OCI-LY1 (cell line): Measurements from ENCODE around the gene CDH4.

ENCODE experiments used
- H2AFZ ChIP-seq: fragments of 200-600 bp; sonication (generic), shearing (Covaris generic); 2 replicates; pipeline ENCODE4 v1.6.0; 2014; ENCODE audit warnings: antibody characterized with exemption, mild to moderate bottlenecking, low read length
- H3F3A ChIP-seq: fragments of 200-600 bp; sonication (generic), shearing (Covaris generic); 2 replicates; pipeline ENCODE4 v1.6.0; 2014; ENCODE audit warnings: mild to moderate bottlenecking, antibody characterized with exemption, low read length, moderate library complexity; ENCODE audit not compliant: insufficient read depth
- H3K27ac ChIP-seq: fragments of 200-600 bp; sonication (generic); 2 replicates; pipeline ENCODE4 v1.5.1; 2014; ENCODE audit warnings: low read length, mixed run types, mild to moderate bottlenecking, low read depth; ENCODE audit not compliant: poor library complexity, severe bottlenecking
- H3K27me3 ChIP-seq: fragments of 200-600 bp; sonication (generic); 2 replicates; pipeline ENCODE4 v1.6.0; 2014; ENCODE audit warnings: antibody characterized with exemption, mild to moderate bottlenecking, low read length, moderate library complexity; ENCODE audit not compliant: insufficient read depth
- H3K36me3 ChIP-seq: fragments of 200-600 bp; sonication (generic); 2 replicates; pipeline ENCODE4 v1.6.1; 2014; ENCODE audit warnings: mild to moderate bottlenecking, antibody characterized with exemption, low read length, moderate library complexity, mixed read lengths; ENCODE audit not compliant: insufficient read depth
- H3K4me1 ChIP-seq: fragments of 200-600 bp; sonication (generic); 2 replicates; pipeline ENCODE4 v1.5.1; 2014; ENCODE audit warnings: mild to moderate bottlenecking, low read length, moderate library complexity; ENCODE audit not compliant: insufficient read depth, severe bottlenecking
- H3K4me2 ChIP-seq: fragments of 200-600 bp; sonication (generic), shearing (Covaris generic); 2 replicates; pipeline ENCODE4 v1.6.1; 2014; ENCODE audit warnings: low read length
- H3K4me3 ChIP-seq: fragments of 200-600 bp; sonication (generic); 2 replicates; pipeline ENCODE4 v1.5.1; 2014; ENCODE audit warnings: low read length, low read depth, mild to moderate bottlenecking, mixed read lengths; ENCODE audit not compliant: poor library complexity, severe bottlenecking
- H3K79me2 ChIP-seq: fragments of 200-600 bp; shearing (Covaris generic); 2 replicates; pipeline ENCODE4 v1.6.1; 2016; ENCODE audit warnings: mixed run types, low read length, mixed read lengths; ENCODE audit not compliant: insufficient read depth
- H3K9ac ChIP-seq: fragments of 200-600 bp; sonication (generic), shearing (Covaris generic); 2 replicates; pipeline ENCODE4 v1.6.1; 2014; ENCODE audit warnings: mild to moderate bottlenecking, low read length, mixed read lengths
- H3K9me2 ChIP-seq: fragments of 200-600 bp; sonication (generic), shearing (Covaris generic); 2 replicates; pipeline ENCODE4 v1.6.1; 2014; ENCODE audit warnings: low read depth, mild to moderate bottlenecking, low read length, mixed read lengths
- H3K9me3 ChIP-seq: fragments of 200-600 bp; shearing (Covaris generic); 2 replicates; pipeline ENCODE4 v1.6.1; 2014; ENCODE audit warnings: low read length, mixed read lengths
- H4K20me1 ChIP-seq: fragments of 200-600 bp; sonication (generic), shearing (Covaris generic); 2 replicates; pipeline ENCODE4 v1.6.0; 2016; ENCODE audit warnings: mild to moderate bottlenecking, low read length; ENCODE audit not compliant: insufficient read depth
- EZH2 ChIP-seq: fragments of 200-600 bp; sonication (generic), shearing (Covaris generic); IDR thresholded peaks from 2 replicates; pipeline ENCODE4 v1.8.0; 2017; ENCODE audit warnings: borderline replicate concordance, mixed run types, mild to moderate bottlenecking, antibody characterized with exemption, low read length, moderate library complexity, mixed read lengths
- TF ChIP-seq, protein P1 (sequence below): fragments of 200-600 bp; sonication (generic), shearing (Covaris generic); IDR thresholded peaks from 2 replicates; pipeline ENCODE4 v1.5.1; 2017; ENCODE audit warnings: mild to moderate bottlenecking, antibody characterized with exemption, low read length, moderate library complexity, mixed read lengths

The CDH4 gene

DNA sequence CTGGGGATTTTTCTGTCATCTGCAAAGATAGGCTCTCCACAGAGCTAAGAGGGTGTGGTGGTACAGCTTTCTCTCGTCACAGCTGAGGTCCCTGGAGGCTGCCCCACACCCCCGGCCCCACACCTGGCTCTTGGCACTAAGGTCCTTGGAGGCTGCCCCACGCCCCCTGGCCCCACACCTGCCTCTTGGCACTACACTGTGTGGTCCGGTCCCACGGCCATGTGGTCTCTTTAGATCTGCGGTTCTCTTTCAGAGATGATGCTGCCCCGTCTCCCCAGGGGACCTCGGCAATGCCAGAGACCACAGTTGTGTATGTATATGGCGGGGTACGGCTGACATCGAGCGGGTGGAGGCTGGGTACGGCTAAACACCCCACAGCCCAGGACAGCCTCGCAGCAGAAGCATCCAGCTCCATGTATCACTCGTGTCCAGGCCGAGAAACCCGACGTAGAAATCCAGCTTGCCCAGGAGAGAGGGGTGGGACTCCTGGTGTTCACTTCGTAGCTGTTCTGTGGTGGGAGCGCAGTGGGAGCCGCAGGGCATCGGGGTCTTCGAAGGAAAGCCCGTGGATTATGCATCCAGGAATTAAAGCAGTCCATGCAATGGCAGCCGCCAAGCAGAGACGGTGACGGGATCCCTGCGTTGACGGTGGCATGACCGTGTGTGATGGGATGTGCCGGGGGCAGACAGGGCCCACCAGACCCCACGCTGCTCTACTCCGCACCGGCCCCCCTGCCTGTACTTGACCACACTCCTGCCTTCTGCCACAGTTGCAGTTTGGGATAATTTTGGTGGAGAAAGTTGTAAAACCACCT lies 292.1 kb downstream of the CDH4 start:
- H3K9me3 ChIP-seq = no peaks in the 10 kb centered on the region
- H3K4me3 ChIP-seq = no peak overlapping the region
- TF ChIP-seq, protein P1, sequence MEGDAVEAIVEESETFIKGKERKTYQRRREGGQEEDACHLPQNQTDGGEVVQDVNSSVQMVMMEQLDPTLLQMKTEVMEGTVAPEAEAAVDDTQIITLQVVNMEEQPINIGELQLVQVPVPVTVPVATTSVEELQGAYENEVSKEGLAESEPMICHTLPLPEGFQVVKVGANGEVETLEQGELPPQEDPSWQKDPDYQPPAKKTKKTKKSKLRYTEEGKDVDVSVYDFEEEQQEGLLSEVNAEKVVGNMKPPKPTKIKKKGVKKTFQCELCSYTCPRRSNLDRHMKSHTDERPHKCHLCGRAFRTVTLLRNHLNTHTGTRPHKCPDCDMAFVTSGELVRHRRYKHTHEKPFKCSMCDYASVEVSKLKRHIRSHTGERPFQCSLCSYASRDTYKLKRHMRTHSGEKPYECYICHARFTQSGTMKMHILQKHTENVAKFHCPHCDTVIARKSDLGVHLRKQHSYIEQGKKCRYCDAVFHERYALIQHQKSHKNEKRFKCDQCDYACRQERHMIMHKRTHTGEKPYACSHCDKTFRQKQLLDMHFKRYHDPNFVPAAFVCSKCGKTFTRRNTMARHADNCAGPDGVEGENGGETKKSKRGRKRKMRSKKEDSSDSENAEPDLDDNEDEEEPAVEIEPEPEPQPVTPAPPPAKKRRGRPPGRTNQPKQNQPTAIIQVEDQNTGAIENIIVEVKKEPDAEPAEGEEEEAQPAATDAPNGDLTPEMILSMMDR = no peak
- no peak for TF ChIP-seq EZH2
- no peaks in the 10 kb centered on the region for H3K4me1 ChIP-seq
- no peak overlapping the region for H3K9ac ChIP-seq
- H3K27ac ChIP-seq = no peak overlapping the region
- no peak overlapping the region for H3K4me2 ChIP-seq
- H3K9me2 ChIP-seq = no peaks in the 10 kb centered on the region
- H3K27me3 ChIP-seq = no peaks in the 10 kb centered on the region
- no peaks in the 10 kb centered on the region for H3F3A ChIP-seq
- H3K79me2 ChIP-seq = no peaks in the 10 kb centered on the region
- H4K20me1 ChIP-seq = no peaks in the 10 kb centered on the region
- no peak overlapping the region for H2AFZ ChIP-seq
- no peaks in the 10 kb centered on the region for H3K36me3 ChIP-seq

DNA sequence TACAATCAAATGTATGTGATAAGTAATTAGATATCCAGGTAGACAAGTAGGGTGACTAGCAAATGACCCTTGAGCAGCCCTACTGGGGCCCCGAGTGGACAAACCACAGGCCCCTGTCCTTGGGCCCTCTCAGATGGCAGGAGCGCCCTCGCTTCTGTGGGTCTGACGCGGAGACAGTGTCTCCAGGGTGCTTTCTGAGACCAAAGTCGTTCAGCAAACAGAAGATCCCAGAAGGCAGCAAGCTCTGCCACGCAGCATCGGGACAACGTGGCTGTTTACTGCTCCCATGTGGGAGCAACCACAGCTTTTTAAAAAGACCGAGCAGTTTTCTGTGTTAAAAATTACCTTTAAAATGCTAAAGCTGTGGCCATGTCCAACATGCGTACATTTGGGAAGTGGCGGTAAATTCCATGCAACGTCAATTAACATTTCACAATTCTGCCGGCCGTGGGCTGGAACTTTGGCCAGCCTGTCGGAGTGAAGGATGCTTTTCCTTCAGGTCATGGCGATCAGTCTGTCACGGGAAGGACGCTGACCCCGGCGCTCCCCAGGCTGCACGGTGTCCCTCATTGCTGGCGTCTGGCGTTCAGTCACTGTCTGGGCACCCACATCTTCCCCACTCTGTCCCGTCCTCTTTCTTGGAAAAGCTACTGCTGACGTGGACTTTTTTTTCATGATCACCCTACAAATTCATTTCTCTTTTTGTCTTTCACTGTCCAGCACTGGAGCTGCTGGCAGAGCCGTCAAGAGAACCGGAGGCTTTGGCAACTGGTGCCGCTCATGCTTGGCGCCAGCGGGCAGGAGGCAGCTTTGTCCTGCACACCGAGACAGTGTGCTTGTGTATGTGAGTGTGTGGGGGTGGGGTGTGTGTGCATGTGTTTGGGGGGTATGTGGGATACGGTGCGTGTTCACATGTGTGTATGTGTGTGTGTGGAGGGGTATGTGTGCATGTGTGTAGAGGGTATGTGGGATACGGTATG lies 293.1 kb downstream of the CDH4 start:
- TF ChIP-seq EZH2 = no peak
- TF ChIP-seq, protein P1 = no peak
- H3K4me3 ChIP-seq = no peak overlapping the region
- no peak overlapping the region for H3K4me2 ChIP-seq
- H3K4me1 ChIP-seq = no peaks in the 10 kb centered on the region
- no peaks in the 10 kb centered on the region for H3K36me3 ChIP-seq
- H3K27ac ChIP-seq = no peak overlapping the region
- no peaks in the 10 kb centered on the region for H3K9me2 ChIP-seq
- no peaks in the 10 kb centered on the region for H4K20me1 ChIP-seq
- no peak overlapping the region for H3K9ac ChIP-seq
- H3F3A ChIP-seq = no peaks in the 10 kb centered on the region
- no peaks in the 10 kb centered on the region for H3K27me3 ChIP-seq
- H3K9me3 ChIP-seq = no peaks in the 10 kb centered on the region
- no peaks in the 10 kb centered on the region for H3K79me2 ChIP-seq
- H2AFZ ChIP-seq = no peak overlapping the region

DNA sequence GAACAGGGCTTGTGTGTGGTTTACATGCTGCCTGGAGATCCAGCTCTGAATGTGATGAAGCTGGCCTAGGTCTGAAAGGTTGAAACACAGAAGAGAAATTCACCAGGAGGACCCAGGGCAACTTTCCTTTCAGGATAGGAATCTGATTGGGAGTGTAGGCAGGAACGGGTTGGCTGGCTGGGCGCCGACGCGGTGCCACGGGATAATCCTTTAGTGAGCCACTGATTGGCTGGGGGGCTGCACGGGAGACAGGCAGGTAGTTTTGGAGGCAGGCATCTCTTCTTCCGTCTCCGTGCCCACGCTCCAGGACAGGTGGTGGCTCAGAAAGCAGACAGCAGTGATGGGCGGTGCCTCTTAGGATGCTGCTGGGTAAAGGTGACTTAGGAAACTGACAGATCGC lies 294.6 kb downstream of the CDH4 start:
- Histone ChIP-seq H3K36me3 (no peaks in the 10 kb centered on the region), H4K20me1 (no peaks in the 10 kb centered on the region), H3K9ac (no peak overlapping the region), H3K4me3 (no peak overlapping the region), H3K27me3 (no peaks in the 10 kb centered on the region), H3K27ac (no peak overlapping the region), H3K4me2 (no peak overlapping the region), H3K4me1 (no peaks in the 10 kb centered on the region), H2AFZ (no peak overlapping the region), H3K9me3 (no peaks in the 10 kb centered on the region), H3K9me2 (no peaks in the 10 kb centered on the region), H3K79me2 (no peaks in the 10 kb centered on the region), H3F3A (no peaks in the 10 kb centered on the region)
- TF ChIP-seq, protein P1 = no peak
- TF ChIP-seq EZH2 = no peak
